IPS DF 4.7 (cell line): Measurements from ENCODE around the gene PLEKHA8.

Experiments
- DNase-seq: peaks from one replicate; pipeline ENCODE4 v3.0.0-alpha.2; 2013; ENCODE audit warnings: low spot score; ENCODE audit errors: extremely low read depth

The PLEKHA8 gene

DNA sequence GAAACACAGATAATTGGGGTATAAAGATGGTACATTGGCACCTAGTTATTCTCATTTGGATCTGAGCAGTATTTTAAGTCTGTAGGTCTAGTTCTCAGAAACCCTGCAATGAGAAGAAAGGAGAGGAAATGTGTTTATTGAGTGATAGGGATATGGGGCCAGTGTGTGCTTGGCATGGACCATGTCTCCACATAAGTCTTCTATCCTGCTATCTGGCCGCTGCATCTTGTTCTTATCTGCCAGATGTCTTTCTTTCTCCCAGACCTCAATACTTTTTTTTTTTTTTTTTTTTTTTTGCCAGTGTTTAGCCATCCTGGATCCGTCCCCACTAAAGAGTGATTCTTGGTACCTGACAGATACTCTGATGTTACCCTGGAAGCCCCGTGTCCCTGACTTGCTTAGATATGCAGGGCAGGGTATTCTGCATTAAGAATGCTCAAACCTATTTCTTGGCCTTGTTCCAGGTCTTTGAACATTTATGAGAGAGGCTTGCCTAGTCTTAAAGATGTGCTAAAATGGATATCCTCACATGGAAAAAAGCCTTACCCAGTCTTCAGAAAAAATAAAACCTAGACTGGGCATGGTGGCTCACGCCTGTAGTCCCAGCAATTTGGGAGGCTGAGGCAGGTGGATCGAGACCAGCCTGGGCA, 116.6 kb downstream of the PLEKHA8 start:
- no peak for DNase-seq

DNA sequence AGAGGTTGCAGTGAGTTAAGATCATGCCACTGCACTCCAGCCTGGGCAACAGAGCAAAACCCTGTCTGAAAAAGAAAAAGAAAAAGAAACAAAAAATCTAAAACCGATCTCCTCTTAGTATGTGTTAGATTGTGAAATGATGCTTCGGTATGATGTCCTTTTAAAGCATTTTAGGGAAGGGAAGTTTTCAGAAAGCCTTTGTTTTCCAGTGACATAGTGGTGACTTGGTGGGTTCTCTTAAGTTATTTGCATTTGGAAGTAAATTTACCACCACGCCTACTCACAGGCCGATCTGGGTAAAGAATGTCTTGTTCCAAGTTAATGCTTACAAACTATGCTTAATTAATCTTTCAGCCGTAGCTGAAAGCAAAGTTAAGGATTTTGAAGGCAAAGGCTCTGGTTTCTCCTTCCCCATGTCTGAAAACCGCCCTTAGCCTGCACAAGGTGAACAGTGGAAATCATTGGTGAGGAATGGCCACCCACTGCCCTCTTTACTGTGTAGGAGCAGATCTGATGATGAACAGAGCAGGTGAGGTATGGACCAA, 117.3 kb downstream of the PLEKHA8 start:
- no peak for DNase-seq

DNA sequence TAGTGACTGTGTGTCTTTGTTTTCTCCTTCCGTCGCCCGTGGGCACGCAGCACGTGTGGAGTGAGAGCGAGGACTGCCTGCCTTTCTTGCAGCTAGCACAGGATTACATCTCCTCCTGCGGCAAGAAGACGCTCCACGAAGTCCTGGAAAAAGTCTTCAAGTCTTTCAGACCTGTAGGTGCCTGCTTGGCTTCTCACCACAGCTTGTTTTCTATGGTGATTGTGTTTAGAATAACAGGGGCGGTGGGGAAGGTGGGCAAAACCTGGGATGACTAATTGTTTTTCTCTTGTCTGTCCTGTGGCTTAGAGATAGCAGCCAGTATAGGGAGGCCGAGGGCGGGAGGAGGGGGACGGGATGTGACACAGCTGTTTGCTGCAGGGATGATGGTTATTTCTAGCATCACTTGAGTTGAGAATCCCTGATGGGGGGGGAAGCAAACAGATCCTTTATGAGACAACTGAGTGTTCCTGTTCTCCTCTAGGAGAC, 118.0 kb downstream of the PLEKHA8 start:
- no peak for DNase-seq

DNA sequence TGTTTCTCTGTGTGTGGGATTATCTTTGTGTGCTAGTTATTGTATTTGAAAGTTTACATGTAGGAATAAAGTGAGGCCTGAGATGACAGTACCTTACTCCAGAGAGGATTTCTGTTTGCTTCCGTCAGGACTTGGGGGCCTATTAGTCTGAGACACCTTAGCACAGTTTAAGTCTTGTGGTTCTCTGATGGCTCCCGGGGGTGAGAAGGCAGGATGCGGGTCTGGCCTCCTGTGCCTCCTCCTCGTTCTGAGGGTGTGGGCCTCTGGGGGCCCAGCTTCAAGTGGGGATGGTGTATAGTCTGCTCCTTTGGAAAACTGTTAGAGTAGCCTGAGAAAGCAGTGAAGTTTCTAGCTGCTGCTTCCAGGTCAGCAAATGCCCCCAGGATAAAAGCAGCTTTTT, 119.0 kb downstream of the PLEKHA8 start:
- no peak for DNase-seq

DNA sequence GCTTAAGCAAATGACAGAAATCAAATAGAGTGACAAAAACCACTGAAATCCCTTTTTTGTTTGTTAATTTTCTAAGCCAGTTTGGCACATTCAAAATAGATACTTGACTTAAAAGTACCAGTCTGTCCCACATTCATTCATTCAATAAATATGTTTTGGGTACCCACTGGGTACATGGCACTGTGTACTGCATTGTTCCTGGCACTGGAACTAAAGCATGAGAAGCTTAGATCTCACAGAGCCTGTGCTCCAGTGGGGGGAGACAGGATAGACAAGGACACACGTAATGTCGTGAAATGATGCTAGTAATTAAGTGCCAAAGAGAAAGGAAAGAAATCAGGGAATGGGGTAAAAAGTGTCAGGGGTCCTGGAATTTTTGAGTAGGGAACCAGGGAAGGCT, 119.6 kb downstream of the PLEKHA8 start:
- no peak for DNase-seq

DNA sequence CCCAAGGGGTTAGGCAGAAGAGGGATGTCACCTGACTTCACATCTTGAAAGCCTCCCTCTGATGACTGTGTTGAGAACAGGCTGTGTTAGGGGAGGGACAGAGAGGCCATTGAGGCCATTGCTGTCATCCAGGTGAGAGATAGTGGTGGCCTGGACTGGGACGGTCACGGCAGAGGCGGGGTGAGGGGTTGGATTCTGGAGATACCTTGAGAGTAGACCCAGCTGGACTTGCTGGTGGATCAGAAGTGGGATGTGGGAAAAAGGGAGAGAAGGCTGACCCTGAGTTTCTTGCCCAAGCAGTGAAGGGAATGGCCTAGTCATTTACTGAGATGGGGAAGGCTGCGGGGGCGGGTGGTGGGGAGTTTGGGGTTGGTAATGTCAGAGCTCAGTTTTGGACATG, 120.2 kb downstream of the PLEKHA8 start:
- DNase-seq = no peak

DNA sequence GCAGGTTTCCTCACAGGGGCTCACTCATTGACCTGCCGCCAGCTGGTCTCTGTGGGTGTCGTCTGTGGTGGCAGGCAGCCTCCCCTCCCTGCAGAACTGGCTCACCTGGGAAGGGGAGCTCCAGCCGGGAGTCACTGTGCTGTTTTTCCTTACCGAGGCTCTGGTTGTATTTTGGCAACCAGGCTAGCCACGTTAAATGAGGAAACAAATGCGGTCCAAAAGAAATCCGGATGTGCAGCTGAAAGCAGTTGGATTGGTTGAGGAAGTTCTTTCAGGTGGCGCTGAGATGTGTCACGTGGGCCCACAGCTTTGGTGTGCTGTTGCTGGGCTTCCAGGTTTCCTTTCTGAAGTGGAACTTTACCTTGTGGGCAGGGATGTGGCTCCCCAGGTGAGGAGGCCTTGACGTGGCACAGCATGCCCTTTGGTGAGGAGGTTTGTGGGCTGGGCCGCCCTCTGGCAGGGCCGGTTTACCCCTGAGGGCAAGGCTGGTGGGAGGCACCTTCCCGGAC, 120.8 kb downstream of the PLEKHA8 start:
- no peak for DNase-seq

DNA sequence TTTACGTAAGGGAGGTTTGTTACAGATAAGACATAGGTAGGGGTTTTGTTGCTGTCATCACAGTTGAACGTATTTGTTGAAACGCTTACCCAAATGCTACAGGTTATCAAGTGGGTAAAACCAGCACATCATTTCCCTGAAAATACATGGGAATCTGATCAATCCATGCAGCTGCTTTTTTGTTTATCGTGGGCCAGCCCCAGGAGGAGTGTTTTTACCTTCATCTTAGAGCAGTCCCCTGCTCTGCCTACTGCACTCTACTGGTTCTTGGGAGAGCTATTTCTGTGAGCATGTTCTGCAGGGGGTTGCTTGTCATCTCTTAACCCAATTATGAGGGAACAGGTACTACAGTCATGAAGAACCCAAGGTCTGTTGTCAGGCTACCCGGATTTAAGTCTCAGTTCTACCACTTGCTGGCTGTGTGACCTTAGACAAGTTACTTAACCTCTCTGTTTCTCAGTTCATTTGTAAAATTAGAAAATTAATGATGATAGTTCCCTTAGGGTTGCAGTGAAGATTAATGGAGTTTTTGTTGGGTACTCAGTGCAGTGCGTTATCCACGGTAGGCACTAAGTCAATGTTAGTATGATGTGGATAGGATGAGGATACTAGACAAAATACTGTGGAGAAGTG, 121.5 kb downstream of the PLEKHA8 start:
- DNase-seq = no peak

DNA sequence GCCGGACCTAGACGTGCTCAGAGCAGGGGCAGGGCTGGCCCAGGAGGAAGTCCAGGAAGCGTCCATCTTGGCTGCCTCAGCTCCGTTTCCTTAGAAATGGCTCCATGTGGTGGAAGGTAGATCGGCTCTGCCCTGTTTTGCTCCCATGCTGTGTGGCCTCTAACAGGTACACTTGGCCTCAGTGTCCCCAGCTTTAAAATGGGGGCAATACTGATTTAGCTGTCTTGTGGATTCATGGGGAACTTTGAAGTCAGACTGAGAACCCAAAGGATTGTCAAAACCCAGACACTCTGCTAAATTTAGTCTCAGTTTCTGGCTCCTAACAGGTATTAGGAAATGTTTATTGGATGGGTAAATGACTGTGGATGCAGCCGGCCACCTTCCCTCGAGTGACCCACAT, 122.5 kb downstream of the PLEKHA8 start:
- no peak for DNase-seq

DNA sequence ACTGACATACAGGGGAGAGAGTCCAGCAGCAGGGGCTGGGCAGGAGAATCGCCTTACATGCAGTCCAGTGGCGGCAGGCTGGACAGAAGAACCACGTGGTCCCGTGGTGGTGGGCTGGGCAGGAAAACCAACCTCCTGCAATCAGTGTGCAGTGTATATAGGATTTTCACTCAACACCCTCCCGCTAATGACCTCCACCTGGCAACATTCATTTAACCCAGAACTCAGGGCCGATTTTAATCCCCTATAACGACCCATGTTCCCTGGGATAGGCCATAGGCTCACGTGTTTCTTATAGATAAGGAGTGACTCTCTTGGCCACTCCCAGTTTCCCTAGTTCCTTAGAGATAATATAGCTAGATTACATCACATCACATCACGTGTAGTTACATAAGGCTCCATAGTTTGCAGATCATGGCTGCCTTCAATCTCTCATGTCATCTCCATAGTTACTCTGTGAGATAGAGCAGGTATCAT, 125.9 kb downstream of the PLEKHA8 start:
- DNase-seq = no peak

DNA sequence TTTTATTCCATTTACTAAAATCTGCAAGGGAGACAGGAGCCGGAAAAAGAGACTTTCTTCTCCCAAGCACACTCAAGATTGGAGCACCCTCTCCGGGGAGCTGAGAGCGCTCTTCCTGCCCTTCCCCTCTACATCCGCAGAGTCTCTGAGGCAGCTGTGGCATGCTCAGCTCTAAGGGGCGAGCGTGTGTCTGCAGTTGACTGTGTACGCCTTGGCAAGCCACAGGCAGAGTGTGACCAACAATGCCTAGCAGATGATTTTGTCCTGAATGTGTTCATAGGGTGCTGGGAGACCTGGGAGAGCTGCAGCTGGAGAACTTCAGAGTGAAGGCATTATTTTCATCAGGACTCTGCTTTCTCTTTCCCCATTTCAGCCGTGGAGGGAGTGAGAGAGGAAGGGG, 127.3 kb downstream of the PLEKHA8 start:
- no peak for DNase-seq

DNA sequence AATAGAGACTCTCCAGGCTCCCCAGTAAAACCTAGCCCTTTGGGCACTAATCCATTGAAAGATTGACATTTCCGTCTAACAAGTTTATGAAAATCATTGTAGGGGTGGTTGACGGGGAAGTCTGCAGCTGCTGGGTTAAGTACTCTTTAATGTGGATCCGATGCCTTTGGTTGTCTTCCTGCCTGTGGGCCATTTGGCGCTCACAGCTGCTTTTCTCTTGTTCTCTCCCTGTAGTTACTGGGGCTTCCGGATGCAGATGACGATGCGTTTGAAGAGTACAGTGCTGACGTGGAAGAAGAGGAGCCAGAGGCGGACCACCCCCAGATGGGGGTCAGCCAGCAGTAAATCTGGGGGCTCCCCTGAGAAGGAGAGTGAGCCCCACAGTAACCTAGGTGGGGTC, 129.0 kb downstream of the PLEKHA8 start:
- DNase-seq = no peak

DNA sequence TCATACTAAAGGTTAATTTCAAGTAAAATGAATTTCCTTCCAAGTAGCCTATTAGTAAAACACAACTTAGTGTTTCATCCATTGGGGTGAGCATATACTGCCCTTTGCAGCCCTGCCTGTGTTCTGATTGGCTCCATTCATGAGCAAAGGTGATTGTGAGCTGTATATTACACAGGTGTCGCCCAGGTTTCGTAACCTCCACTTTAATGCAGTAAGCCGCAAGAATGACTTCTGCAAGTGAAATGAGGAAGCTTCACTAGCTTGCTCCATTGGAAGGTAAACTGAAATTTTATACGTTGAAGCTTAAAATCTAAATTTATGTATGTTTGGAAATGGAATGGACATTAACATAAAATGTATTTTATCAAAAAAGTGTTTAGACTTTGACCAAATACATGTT, 131.0 kb downstream of the PLEKHA8 start:
- no peak for DNase-seq

DNA sequence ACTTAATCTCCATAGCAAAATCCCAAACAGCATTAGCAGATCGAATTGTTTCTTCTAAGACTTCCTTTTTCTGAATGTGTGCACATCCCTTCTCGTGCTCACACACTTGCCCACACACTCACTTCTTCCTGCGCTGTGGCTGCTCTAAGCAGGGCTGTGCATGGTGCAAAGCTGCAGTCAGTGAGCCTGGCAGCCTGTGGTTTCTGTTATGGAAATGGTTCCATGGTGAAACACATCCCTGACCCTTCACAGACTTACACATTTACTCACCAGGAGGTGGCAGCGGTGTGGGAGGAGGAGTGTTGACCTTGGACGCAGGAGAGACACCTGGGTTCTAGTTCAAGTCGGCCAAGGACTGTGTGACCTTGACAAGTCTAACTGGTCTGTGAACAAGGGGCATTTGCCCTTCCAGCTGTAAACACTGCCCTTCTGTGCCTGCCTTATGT, 131.5 kb downstream of the PLEKHA8 start:
- no peak for DNase-seq

DNA sequence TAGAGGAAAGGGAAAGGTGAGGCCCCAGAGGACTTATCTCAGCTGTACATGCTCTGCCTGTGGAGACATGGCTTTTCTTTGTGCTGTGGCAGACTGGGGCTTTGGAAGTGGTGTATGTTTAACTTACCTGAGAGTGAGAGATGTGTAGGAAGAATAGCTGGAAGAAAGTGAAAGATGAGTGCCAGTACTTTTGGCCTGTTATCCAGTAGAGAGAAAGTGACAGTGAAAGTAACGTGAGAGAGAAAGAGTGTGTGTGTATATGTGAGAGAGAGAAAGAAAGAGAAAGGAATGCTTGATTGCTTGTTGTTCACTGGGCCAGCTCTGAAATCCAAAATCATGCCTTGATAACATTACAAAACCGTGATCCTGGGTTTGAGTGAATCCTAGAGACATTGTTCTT, 132.1 kb downstream of the PLEKHA8 start:
- DNase-seq = no peak

DNA sequence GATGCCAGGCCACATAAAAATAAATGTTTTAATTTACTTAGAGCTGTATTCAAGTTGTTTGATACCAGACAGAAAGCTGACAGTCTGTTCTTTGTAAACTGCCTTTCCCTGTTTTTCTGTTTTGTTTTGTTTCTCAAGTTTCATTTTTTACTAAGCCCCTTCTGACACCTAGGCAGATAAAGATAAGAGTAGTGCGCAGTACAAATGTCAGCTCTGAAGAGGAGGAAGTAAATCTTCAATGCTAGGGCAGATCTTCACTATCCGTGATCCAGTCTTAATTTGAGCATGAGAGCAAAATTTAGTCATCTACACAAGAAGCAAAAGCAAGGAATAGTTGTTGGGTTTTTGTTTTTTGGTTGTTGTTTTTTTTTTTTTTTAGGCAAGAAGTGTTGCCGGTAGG, 133.9 kb downstream of the PLEKHA8 start:
- DNase-seq = no peak

DNA sequence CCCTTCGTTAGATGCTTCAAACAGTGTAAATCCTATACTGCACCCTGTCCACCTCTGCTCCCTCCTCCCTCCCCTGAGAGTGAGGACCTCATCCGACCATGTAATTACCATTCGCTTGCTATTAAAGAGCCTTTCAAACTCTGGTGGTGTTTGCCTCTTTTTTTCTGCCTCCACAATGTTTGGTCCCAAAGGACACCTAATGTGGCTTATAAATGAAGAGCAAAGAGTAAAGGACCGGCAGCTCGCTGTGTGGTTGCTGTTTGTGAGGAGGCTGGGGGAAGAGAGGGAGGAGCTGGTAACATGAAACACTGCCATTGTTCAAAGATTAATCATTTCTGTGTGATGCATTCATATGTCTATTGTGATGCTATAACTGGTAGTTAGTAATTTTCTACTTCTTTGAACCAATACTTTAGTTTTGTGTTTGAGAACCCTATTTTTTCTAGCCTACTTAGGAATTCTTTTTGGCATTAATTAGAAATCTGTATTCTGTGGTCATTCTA, 134.5 kb downstream of the PLEKHA8 start:
- DNase-seq = no peak

DNA sequence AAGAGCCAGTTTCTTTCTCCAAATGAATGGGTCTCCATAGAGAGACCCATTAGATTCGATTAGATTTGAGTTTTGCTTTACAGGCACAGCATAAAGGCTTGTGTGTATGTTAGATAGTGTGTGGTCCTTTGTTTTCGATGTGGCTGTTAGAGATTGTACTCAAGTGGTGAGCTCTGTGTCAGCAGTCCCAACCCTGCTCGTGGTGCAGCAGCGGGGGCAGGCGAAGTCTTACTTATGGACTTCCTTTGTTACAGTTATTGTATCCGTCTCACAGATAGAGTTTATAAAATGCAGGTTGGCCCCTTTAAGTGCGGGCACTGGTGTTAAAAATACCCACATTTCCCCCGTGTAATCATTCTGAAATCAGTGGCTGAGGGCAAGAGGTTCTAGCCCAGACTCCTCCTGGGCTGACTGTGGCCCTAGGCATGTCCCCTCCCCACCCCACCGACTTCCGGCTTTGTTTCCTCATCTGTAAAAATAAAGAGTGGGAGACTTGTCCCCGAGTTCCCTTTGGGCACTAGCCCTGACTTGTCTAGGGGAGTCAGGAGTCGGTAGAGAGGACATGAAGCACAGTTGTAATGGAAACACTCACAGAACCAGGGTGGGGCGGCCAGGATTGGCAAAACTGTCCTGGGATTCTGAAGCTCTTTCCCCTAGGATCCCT, 135.2 kb downstream of the PLEKHA8 start:
- DNase-seq = no peak

DNA sequence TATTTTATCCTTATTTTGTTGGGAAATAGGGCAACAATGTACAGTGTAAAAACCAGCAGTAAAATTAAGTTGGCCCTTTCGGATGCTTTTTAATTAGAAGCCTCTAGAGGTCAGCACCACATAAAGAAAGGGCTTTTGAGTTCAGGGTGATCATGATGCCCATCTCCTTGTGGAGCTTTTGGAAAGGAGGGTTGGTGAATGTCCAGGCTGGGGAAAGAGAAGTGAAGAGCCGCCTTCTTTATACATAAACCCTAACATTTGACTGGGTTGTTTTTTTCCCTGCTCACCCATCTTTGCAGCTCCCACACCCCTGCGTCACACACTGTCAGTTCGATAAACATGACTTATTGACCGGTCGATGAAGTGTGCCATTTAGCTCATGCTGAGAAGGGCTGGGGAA, 136.4 kb downstream of the PLEKHA8 start:
- no peak for DNase-seq

DNA sequence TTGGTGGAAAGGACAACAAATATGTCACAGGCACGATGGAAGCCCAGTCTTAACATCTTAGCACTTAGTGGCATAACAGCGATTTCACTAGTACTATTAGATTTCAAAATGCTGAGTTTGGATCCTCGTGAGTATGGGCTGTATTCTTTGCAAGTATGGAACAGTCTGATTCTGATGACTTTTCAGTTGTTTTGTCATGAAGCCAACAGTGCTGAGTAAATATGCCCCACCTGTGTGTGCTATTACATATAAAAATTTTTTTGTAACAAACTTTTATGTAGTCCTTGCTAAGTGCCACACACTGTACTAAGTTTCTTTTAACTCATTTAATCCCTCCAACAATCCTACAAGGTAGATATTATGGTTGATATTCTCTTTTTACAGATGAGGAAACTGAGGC, 137.4 kb downstream of the PLEKHA8 start:
- no peak for DNase-seq

DNA sequence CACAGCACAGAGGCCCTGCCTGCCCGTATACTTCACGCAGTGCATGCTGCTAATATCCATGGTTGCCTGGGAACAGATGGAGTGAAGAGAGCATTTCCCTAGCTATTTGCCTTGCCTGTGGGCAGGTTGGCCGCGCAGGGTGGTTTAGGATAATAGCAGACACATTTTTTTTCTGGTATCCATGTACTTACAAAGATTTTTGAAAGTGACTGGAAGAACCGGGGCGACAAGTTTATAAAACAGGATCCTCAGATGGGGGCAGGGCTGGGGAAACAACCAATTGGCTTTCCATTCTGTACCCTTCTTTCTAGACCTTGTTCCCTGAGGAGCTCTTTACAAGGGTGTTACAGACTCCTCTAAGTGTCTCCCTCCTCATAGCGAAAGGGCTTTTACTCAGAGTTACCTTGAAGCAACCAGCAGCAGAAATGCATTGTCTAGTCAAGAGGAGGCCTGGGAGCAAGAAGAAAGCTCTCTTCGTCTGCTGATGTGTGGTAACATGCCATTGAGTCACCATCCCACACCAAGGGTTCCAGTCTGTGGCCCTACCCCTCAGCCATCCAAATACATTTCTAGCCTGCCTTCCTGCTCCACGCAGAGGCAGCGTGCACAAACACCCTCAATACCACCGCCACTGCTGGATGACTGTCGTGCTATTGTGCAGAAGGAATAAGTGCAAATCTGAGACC, 138.1 kb downstream of the PLEKHA8 start:
- DNase-seq = no peak
